Hippocampal formation (tissue), 2 donors: Measurements from ENCODE around the gene CNTN1.
"Not testable (repeated sequence)": the region's sequence is repeated elsewhere in the genome, so short reads cannot be mapped to it uniquely, and the experiment has no call there.

Source experiments
- DNase-seq, 2 donors: peaks; one replicate each; lab custom pipeline; 2025; lab: John Stamatoyannopoulos, UW

The CNTN1 gene

DNA sequence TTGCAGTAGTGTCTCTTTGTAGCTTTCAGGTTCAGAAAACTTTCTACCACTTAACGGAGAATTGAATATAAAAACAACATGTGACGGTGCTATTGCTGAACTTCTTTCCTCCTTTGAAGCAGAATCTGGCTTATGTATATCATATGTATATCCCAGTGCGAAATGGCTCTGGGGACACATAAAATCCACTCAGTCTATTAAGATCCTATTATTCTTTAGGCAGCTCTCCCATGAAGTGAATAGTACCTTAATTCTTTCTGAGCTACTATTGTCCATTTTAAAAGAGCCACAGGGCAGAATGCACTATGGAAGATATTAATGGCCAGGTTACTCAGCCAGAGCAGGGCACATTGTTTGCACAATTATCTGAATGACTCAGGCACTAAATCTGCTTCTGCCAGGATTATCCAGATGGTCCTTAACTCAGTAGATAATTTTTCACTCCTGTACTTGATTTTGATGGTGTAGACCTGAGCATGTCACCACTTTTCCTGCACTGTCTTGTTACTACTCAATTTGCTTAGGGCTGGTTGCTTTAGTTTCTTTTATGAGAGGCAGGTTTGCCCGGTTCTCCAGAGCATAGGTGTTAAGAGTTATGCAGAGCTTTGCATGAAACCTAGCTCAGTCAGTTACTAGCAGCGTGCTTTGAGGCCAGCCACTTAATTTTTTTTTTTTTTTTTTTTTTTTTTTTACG, 5.5 kb downstream of the CNTN1 start:
- DNase-seq, result no peak

DNA sequence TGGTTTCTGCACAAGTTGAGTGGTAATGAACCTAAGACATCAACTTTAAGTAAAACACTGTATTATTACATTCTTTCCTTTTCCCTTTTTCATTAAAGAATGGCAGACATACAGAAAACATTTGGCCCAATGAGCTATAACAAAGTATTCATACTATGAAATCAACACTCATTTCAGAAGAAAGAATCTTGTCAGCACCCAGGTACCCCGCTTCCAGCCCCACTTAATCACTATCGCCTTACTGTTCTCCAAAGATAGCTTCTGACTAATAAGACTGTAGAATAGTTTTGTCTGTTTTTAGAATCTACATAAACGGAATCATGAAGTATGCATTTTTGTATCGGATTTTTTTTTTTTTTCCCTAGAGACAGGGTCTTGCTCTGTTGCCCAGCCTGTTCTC, 9.5 kb downstream of the CNTN1 start:
- DNase-seq, result no peak

DNA sequence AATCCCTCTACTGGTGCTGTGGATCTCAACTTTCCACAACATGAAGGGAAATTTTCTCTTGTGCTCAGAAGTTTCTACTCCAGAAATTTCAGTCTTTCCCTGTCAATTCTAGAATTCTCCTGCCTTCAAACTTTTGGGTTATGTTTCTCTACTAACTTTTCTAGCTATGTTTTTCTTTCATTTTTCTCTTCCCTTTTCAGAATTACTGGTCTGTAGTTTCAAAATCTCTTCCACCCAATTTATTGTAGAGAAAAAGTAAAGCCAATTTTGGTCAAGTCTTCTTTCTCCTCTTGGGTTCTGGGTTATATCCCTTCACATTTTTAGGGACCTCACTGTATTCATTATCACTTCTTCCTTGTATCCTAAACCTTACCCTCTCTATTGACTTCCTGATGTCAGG, 18.9 kb downstream of the CNTN1 start:
- no peak for DNase-seq

DNA sequence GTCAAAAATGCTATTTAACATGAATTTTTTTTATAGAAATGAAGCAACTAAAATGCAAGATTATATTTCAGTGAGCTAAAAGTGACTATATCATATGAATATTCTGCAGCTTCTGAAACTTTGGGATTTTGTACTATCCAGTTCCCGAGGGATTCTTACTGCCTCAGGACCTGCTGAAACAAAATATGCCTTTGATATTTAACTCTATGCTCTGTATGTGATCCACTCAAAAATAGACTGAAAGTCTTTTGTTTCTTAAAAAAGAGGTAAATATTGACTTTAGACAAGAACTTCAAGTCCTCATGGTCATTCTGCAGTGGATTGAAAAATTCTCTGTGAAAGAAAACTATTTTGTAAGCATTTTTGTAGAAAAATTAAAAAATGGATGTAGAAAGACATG, 22.4 kb downstream of the CNTN1 start:
- DNase-seq, result no peak

DNA sequence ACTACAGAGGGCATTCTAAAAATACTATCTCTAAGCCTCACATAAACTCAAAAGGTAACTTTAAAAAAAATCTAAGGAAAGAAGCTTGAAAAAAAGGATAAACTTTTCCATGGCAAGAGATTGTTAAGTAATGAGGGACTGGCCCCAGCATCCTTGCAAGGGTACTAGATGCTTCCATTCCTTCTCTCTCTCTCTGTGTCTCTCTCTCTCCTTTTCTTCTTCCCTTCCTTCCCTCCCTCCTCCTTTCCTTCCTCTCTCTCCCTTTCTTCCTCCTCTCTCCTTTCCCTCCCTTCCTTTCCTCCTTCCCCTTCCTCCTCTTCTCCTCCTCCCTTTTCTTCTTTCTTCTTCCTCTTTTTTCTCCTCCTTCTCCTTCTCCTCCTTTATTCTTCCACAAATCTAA, 23.8 kb downstream of the CNTN1 start:
- no peak for DNase-seq

DNA sequence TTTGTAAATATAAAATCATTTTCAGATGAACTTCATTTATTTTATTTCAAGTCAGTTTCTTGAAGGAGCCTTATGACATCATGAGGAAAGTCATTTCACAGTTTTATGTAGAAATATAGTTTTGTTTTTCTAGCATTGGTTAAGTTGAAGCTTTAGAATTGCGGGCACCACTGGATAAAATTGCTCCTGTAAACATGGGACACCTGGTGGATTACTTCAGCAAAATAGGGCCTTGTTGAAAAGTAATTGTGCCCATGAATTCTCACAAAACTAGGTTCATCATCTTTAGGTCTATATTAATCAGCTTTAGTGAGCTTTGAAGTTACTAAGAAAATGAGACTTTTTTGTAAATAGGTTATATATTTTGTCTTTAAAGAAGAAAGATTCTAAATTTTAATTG, 25.3 kb downstream of the CNTN1 start:
- no peak for DNase-seq

DNA sequence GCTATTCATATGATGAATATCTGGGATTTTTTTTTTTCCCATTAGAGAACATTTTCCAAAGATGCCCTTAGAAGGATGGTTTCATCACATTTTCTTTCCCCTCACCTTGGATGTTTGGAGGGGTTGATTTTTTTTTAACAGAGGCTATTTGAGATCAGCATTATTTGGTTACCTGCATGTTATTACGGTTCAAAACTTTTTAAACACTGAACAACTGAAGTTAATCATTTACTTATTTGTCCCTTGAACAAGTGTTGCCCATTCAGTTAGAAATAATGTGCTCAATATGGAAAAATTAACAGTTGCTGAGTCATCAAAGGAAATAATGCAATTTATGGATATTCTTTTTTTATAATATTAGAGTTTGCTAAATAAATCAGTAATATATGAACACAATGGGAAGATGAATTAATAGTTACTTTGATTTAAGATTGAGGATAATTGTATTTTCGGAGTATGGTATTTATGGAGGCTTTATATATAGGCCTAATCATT, 26.7 kb downstream of the CNTN1 start:
- DNase-seq, result no peak

DNA sequence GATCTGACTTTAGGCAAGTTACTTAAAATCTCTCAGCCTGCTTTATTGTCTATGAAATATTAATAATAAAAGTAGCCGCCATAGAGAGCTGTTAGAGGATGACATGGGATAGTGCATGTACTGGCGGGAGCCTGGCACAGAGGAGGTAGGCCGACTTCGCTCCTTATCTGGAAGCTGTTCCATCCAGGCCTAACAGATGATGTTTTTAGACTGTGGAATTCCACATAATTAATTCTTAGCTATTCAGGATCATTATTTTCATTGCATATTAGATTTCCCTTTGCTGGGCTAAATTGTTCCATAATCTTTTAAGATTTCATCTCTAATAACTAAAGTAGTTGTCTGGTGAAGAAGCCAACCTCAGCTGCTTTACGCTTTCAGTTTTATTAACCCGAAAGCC, 30.8 kb downstream of the CNTN1 start:
- DNase-seq, result no peak

DNA sequence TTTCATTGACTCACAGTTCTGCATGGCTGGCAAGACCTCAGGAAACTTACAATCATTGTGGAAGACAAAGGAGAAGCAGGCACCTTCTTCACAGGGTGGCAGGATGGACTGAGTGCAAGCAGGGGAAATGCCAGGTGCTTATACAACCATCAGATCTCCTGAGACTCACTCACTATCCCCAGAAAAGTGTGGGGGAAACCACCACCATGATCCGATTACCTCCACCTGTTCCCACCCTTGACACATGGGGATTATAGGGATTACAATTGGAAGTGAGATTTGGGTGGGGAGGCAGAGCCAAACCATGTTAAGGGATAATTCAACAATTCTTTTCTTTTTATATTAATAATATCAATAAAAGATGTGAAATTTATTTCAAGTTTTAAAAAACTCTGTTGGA, 34.1 kb downstream of the CNTN1 start:
- DNase-seq, result no peak

DNA sequence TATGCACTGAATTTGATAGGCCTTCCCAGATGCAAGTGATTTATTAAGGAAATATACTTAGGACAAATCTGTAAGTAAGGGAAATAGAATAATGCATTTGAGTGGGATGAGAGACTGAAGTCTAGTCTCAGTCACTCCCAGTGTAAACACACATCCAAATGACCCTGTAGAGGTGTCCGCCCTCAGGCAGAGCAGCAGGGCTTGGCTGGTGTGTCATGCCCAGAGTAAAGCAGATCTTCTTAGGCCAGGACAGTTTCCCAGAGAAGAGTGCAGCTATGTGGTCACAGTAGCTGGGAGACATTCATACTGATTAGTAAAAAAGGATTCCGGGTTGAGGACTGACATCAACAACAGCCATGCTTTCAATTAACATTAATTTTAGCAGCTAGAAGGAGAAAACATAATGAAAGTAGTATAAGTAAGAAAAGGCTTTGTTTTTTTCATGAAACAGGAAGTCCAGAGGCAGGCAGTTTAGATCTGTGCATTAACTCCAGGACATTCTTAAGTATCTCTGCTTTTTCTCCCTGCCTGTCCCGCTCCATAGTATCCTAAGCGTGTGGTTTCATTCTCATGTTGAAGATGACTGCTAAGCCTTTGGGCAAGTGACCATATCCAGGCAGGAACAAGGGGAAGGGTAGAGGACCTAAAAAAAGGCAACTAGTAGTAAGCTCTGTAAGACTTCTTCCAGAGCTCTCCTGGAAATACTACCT, 35.7 kb downstream of the CNTN1 start:
- no peak for DNase-seq

DNA sequence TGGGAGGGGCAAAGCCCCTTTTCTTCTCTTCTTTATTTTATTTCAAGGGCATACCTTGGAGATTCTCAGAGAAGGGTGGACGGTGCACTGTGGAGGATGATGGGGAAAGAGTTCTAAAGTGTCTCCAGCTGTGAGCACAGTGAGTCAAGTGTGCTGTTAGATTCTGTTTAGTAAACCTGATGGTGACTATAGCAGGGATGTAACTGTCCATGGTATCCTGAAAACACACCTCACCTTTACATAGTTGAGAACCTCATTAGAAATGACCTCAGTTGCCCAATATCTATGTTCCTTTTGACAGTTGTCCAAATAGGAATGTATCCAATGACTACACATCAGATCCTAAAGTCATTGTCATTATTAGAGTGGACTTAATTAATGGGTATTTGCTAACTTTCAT, 38.0 kb downstream of the CNTN1 start:
- no peak for DNase-seq

DNA sequence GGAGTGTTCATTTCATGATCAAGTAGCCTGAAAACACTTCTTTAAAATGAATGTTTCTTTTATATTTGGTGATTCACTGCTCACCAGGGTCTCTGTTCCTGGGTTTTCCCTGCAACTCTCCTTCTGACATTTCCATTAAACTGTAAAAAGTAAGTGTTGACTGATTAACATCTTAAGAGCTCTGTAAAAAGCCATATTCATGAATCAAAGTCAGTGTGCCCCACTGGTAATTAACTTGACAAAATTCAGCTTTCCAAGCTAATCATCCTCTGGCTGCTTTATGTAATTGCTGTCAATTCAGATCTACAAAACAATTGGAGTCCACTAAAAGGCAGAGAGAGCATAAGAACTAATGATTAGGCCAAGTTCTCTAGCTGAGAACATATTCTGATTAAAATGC, 41.6 kb downstream of the CNTN1 start:
- no peak for DNase-seq

DNA sequence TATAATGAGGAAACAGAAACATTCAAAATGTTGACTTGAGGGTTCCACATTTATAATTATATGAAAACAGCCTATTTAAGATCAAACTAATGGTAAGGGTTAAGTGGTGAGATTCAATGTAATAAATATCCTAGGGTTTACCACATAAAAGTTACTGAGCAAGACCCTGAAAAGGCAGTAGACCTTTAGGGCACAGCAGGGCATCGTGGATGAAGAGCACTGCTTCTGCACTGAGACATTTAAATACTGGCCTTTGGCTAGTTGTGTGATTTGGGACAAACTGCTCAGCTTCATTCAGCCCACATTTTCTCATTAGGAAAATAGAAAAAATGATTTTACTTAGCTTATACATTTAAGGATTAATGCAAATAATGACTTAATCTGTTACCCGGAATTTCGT, 42.0 kb downstream of the CNTN1 start:
- no peak for DNase-seq

DNA sequence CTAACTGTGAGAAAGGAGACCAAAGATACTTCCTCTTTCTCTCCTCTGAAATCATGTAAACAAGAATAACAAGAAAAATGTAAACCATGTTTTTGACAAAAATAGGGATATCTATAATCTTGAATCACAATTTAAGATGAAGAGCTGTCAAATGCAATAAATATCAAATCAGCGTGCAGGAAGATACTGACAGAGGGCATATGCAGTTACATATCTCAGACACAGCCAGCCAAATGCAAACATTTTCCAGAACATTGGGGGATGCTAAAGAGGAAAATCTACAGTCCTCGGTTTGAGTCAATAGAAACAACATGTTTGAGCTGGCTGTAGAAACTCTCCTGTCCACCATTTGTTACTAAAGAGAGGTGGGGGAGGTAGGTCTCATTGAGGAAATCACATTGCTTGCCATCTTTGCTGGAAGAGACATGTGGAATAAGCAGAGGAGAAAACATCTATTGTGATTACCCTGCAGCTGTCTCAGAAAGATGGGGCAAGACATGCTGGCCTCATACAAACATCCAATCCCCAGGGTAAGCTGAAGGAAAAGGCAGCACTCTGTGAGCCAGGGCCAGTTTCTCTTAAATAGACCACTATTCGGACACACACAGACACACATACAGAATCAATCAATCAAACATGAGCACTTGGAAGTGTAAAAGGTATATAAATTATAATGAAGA, 43.5 kb downstream of the CNTN1 start:
- no peak for DNase-seq

DNA sequence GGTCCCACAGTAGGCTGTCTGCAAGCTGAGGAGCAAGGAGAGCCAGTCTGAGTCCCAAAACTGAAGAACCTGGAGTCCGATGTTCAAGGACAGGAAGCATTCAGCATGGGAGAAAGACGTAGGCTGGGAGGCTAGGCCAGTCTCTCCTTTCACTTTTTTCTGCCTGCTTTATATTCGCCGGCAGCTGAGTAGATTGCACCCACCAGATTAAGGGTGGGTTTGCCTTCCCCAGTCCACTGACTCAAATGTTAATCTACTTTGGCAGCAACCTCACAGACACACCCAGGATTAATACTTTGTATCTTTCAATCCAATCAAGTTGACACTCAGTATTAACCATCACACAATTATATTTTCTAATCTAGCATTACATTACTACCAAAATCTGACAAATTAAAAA, 45.2 kb downstream of the CNTN1 start:
- not testable (repeated sequence) for DNase-seq

DNA sequence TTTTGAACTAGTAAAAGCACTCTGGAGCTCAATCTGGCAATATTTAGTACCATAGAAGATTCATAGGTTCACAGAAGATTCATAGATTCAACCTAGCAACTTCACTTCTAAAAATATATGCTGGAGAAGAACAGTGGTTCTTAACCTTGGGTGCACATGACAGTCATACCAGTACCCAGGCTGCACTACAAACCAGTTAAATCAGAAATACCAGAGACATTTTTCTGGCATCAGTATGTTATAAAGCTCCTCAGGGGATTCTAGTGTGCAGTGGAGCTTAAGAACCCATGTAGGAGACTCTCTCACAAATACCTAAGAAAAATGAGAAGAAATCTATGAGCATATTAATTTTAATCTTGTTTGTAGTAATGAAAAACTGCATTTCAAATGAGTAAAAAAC, 46.6 kb downstream of the CNTN1 start:
- no peak for DNase-seq

DNA sequence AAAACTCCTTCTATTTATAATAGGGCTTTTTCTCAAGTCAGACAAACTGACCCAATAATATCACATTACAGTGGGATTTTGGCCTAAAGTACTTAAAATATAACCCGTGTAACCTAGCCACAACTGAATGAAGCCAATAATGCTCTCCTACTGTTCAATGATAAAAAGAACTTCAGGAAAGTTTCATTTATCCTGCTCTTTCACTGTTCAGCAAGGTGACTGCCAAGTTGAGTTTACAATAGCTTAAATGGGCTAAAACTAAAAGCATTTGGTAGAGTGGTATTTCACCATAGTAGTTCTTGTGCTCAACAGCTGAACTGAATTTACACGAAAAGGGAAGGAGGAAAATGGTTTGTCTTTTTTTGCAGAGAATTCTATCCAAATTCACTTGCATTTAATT, 49.8 kb downstream of the CNTN1 start:
- peak in 1 of 2 donors; percentile 51 for DNase-seq

DNA sequence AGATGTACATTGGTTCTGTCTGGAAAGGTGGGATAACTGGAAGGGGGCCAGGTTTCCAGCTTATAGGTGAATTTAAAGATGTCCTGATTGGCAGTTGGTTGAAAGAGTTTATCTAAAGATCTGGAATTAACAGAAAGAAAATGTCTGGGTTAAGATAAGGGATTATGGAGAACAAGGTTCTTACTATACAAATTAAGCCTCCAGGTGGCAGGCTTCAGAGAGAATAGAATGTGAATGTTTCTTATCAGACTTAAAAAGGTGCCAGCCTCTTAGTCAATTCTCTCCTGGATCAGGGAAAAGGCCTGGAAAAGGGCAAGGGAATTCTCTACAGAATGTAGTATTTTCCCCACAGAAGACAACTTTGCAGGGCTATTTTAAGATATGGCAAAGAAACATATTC, 53.1 kb downstream of the CNTN1 start:
- no peak for DNase-seq

DNA sequence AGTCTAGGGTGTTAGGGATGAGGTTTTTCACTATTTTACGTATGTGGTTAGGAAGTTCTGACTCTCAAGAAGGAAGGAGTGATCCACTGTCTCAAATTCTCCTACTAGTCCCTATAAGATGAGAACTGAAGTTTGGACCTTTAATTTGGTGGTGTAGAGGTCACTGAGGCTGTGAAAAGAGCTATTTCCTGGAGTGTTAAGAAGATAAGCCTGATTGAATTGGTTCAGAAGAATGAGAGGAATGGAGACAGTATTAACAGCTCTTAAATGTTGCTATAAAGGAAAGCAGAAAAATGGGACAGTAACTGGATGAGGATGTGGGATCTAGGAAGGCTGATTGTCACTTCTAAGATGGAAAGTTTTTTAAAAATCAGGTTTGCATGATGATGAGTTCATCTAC, 57.6 kb downstream of the CNTN1 start:
- DNase-seq, result no peak

DNA sequence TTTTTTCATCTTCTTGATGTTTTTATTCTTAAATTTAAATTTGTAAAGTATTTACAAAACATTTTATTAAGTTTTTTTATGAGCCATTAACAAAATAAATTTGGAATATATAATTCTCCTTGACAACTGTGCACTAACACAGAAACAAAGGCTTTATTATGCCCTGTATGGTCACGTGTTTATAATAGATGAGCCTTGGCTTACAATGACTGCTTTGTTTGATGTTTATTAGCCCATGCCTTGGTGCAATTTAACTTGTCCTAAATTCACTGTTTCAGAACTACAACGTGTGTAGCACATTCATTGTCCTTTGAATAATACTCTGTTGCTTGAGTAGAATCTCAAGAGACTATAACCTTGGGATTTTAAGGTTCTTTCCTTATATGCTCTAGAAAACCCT, 59.8 kb downstream of the CNTN1 start:
- DNase-seq, result peak in 1 of 2 donors; percentile 64

DNA sequence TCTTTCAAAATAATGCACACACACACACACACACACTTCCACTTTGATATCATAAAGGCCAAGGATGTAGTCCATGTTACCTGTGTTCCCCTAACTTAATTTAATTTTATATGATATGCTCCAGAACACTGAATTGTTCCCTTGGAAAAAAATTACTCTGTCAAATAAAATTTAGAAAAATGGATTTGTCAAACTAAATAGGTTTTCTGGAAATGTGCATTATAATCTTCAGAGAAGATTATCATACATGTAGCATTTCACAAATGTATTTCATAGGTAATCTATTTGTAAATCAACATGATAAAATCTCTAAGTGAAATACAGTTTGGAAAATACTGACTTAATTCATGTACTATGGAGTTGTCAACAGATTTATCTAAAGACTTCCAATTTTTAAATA, 68.6 kb downstream of the CNTN1 start:
- no peak for DNase-seq

DNA sequence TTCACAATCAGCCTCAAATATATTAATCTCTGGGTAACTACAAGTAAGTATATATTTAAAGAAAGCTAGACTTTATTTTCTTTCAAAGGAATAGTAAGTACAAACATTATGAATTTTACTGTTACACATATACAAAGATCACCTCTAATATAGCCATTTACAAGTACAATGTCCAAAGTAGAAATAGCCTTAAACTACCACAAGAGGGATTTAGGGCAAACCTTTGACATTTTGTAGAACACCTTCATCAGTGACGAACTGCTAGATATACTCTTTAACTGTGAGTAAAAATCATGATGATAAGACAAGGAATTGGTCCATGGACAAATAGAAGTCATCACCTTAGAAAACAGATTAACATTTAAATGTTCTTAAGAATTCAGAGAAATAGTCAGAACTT, 69.8 kb downstream of the CNTN1 start:
- no peak for DNase-seq
